Left hindlimb (tissue), 1 donor: ENCODE data around the gene PRSS57.
"Not testable (repeated sequence)": the region's sequence is repeated elsewhere in the genome, so short reads cannot be mapped to it uniquely, and the experiment has no call there.

Source experiments
- DNase-seq: peaks from one replicate; pipeline ENCODE4 v3.0.0-alpha.2; 2018

The PRSS57 gene

GRCh38 chr19:695352-695949 lies at the start of gene PRSS57:
TSS of gene PRSS57 (minus strand) at chr19:695452. CDS start at chr19:695430, 22 bp downstream.
- no peak for DNase-seq

GRCh38 chr19:743168-743687 lies 48.0 kb upstream of the PRSS57 start:
- peak; percentile 67 for DNase-seq

GRCh38 chr19:742540-743075 lies 47.4 kb upstream of the PRSS57 start:
- no peak for DNase-seq

- DNase-seq, result no peak
These were observed 46.4 kb upstream of the PRSS57 start for GRCh38 chr19:741506-742131.

- DNase-seq, result not testable (repeated sequence)
These were observed 45.7 kb upstream of the PRSS57 start for GRCh38 chr19:740816-741505.

- DNase-seq, result no peak
These were observed 44.9 kb upstream of the PRSS57 start for GRCh38 chr19:739998-740715.

GRCh38 chr19:738509-739128 lies 43.4 kb upstream of the PRSS57 start:
- DNase-seq, result no peak

- DNase-seq, result no peak
These were observed 42.4 kb upstream of the PRSS57 start for GRCh38 chr19:737591-738093.

- DNase-seq, result no peak
These were observed 40.9 kb upstream of the PRSS57 start for GRCh38 chr19:736125-736524.

GRCh38 chr19:734716-735115 lies 39.5 kb upstream of the PRSS57 start:
- DNase-seq, result no peak

GRCh38 chr19:732148-733069 lies 37.2 kb upstream of the PRSS57 start:
- DNase-seq, result no peak

- no peak for DNase-seq
These were observed 35.7 kb upstream of the PRSS57 start for GRCh38 chr19:731000-731399.

GRCh38 chr19:729965-730668 lies 34.9 kb upstream of the PRSS57 start:
- no peak for DNase-seq

- DNase-seq, result not testable (repeated sequence)
These were observed 34.3 kb upstream of the PRSS57 start for GRCh38 chr19:729564-729963.

GRCh38 chr19:728011-728410 lies 32.8 kb upstream of the PRSS57 start:
- DNase-seq, result peak; percentile 75

- no peak for DNase-seq
These were observed 32.0 kb upstream of the PRSS57 start for GRCh38 chr19:726993-727956.

- DNase-seq, result no peak
These were observed 30.3 kb upstream of the PRSS57 start for GRCh38 chr19:725461-726089.

- DNase-seq, result no peak
These were observed 28.5 kb upstream of the PRSS57 start for GRCh38 chr19:723714-724113.

GRCh38 chr19:723247-723646 lies 28.0 kb upstream of the PRSS57 start:
- DNase-seq, result no peak
